Right lobe of liver (tissue), 4 donors: ENCODE data around the gene ATXN2.

ENCODE experiments used
- POLR2A ChIP-seq: fragments of 450-650 bp; IDR thresholded peaks from one replicate; pipeline ENCODE4 v1.6.1; 2017; ENCODE audit warnings: antibody characterized with exemption, mild to moderate bottlenecking
- TF ChIP-seq, protein P1 (sequence below), 4 donors: fragments of 200-600 bp in 3 of 4; fragments of 450-650 bp in 1 of 4; IDR thresholded peaks; one replicate each; pipeline versions ENCODE4 v1.5.1 to v1.8.0; 2016 to 2022; ENCODE audit warnings: antibody characterized with exemption in 4 of 4, mild to moderate bottlenecking in 2 of 4
- donor health status: DM: no; HTN: no; CAD: no.
- donor health status: DM: no; HTN: no; CAD: no.
- donor health status: DM: no; HTN: yes; CAD: no.

DNA sequence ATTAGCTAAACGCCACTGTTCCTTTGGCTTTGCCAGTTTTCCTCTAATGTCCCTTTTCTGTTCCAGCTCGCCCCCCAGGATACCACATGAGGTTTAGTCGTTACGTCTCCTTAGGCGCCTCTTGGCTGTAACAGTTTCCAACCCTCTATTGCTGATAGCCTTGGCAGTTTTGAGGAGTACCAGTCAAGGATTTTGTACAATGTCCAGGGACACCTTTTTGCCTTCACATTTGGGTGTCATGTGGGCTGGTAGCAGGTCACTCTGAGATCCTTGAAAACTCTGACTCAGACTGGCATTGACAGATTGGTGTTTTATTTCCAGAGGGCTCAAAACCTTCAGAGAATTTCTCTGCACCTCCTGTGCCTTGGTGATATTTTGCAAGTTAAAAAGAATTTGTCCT is 179.3 kb downstream of the ATXN2 start:
- no peak for TF ChIP-seq POLR2A
- TF ChIP-seq, protein P1, sequence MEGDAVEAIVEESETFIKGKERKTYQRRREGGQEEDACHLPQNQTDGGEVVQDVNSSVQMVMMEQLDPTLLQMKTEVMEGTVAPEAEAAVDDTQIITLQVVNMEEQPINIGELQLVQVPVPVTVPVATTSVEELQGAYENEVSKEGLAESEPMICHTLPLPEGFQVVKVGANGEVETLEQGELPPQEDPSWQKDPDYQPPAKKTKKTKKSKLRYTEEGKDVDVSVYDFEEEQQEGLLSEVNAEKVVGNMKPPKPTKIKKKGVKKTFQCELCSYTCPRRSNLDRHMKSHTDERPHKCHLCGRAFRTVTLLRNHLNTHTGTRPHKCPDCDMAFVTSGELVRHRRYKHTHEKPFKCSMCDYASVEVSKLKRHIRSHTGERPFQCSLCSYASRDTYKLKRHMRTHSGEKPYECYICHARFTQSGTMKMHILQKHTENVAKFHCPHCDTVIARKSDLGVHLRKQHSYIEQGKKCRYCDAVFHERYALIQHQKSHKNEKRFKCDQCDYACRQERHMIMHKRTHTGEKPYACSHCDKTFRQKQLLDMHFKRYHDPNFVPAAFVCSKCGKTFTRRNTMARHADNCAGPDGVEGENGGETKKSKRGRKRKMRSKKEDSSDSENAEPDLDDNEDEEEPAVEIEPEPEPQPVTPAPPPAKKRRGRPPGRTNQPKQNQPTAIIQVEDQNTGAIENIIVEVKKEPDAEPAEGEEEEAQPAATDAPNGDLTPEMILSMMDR (IDR thresholded peaks at IDR 0.05): no peak
